SU-DHL-6 (cell line): Measurements from ENCODE around the gene HAAO.

Source experiments
- H2AFZ ChIP-seq: fragments of 200-600 bp; sonication (generic); 2 replicates; pipeline ENCODE4 v1.6.1; 2014; ENCODE audit warnings: low read depth, mild to moderate bottlenecking, moderate library complexity, mixed read lengths, antibody characterized with exemption, low read length; ENCODE audit not compliant: severe bottlenecking
- H3F3A ChIP-seq: fragments of 200-600 bp; shearing (Covaris generic); 2 replicates; pipeline ENCODE4 v1.6.0; 2016; ENCODE audit warnings: antibody characterized with exemption, mild to moderate bottlenecking; ENCODE audit not compliant: insufficient read depth
- H3K27ac ChIP-seq: fragments of 200-600 bp; sonication (generic); 2 replicates; pipeline ENCODE4 v1.5.1; 2016; ENCODE audit warnings: low read depth, mild to moderate bottlenecking, low read length, moderate library complexity, mixed read lengths
- H3K27me3 ChIP-seq: fragments of 200-600 bp; sonication (generic), shearing (Covaris generic); 2 replicates; pipeline ENCODE4 v1.6.0; 2014; ENCODE audit warnings: mild to moderate bottlenecking, low read length
- H3K36me3 ChIP-seq: fragments of 200-600 bp; sonication (generic); 2 replicates; pipeline ENCODE4 v1.6.1; 2014; ENCODE audit warnings: mild to moderate bottlenecking, low read length, mixed read lengths
- H3K4me2 ChIP-seq: fragments of 300-600, 200-600 bp; shearing (Covaris generic), sonication (generic); 2 replicates; pipeline ENCODE4 v1.6.0; 2014; ENCODE audit warnings: low read length, low read depth, mild to moderate bottlenecking; ENCODE audit not compliant: poor library complexity, severe bottlenecking
- H3K4me3 ChIP-seq: fragments of 200-600 bp; sonication (generic); 2 replicates; pipeline ENCODE4 v1.5.1; 2014; ENCODE audit warnings: antibody characterized with exemption, low read length, mild to moderate bottlenecking, mixed read lengths; ENCODE audit not compliant: insufficient read depth, poor library complexity, severe bottlenecking
- H3K79me2 ChIP-seq: fragments of 200-600 bp; sonication (generic); 2 replicates; pipeline ENCODE4 v1.6.1; 2014; ENCODE audit warnings: mild to moderate bottlenecking, low read length, moderate library complexity; ENCODE audit not compliant: insufficient read depth
- H3K9ac ChIP-seq: fragments of 200-600 bp; sonication (generic); 2 replicates; pipeline ENCODE4 v1.7.0; 2014; ENCODE audit warnings: mild to moderate bottlenecking, low read length
- H3K9me2 ChIP-seq: fragments of 200-600 bp; sonication (generic); replicated peaks from 2 replicates; pipeline ENCODE4 v1.6.1; 2014; ENCODE audit warnings: low read length; ENCODE audit not compliant: insufficient read depth
- H3K9me3 ChIP-seq: fragments of 200-600 bp; sonication (generic); 2 replicates; pipeline ENCODE4 v1.6.1; 2014; ENCODE audit warnings: low read length, mixed read lengths; ENCODE audit not compliant: insufficient read depth
- H4K20me1 ChIP-seq: fragments of 200-600 bp; sonication (generic); 2 replicates; pipeline ENCODE4 v1.6.1; 2014; ENCODE audit warnings: low read depth, mild to moderate bottlenecking, antibody characterized with exemption, low read length, moderate library complexity, mixed read lengths
- CTCF ChIP-seq: fragments of 200-600 bp; sonication (generic); IDR thresholded peaks from one replicate; pipeline ENCODE4 v1.5.1; 2017; ENCODE audit warnings: antibody characterized with exemption, mild to moderate bottlenecking, low read length, moderate library complexity; ENCODE audit not compliant: insufficient read depth, poor library complexity, severe bottlenecking
- EZH2phosphoT487 ChIP-seq: fragments of 200-600 bp; sonication (generic), shearing (Covaris generic); conservative IDR thresholded peaks from 2 replicates; pipeline ENCODE4 v1.6.1; 2018; ENCODE audit warnings: mild to moderate bottlenecking, antibody characterized with exemption, low read length, moderate library complexity, mixed read lengths

Gene HAAO

GRCh38 chr2:42792583-42793333 is at the start of gene HAAO:
HAAO (minus strand) TSS chr2:42792583; CDS start chr2:42792536, 47 bp downstream.
- no peaks in the 10 kb centered on the region for H3F3A ChIP-seq
- no peak for TF ChIP-seq CTCF
- TF ChIP-seq EZH2phosphoT487 = no peak
- no peak within 1 kb of the TSS for H3K4me3 ChIP-seq
- H3K79me2 ChIP-seq = no peaks in the 10 kb centered on the region
- H3K4me2 ChIP-seq = no peak within 1 kb of the TSS
- H3K9me3 ChIP-seq = no peaks in the 10 kb centered on the region
- H2AFZ ChIP-seq = no peak within 1 kb of the TSS
- no peaks in the 10 kb centered on the region for H3K36me3 ChIP-seq
- no peaks in the 10 kb centered on the region for H3K27me3 ChIP-seq
- H3K9me2 ChIP-seq = no peaks in the 10 kb centered on the region
- H3K27ac ChIP-seq = no peak within 1 kb of the TSS
- no peak within 1 kb of the TSS for H3K9ac ChIP-seq
- no peaks in the 10 kb centered on the region for H4K20me1 ChIP-seq

- Histone ChIP-seq H3K79me2 (no peaks in the 10 kb centered on the region), H3K36me3 (no peaks in the 10 kb centered on the region), H3K9me2 (no peaks in the 10 kb centered on the region), H3K4me3 (no peak overlapping the region), H3K9ac (no peak overlapping the region), H3K4me2 (no peak overlapping the region), H3F3A (no peaks in the 10 kb centered on the region), H4K20me1 (no peaks in the 10 kb centered on the region), H3K27ac (no peak overlapping the region), H3K27me3 (peaks cover 4% of the 10 kb centered on the region; the same call in 1 of the 2 replicates), H3K9me3 (no peaks in the 10 kb centered on the region), H2AFZ (no peak overlapping the region)
- TF ChIP-seq CTCF (no peak), EZH2phosphoT487 (no peak)
Measured at GRCh38 chr2:42841344-42841743, 49.0 kb upstream of the HAAO start.

GRCh38 chr2:42840760-42841159 is 48.4 kb upstream of the HAAO start:
- Histone ChIP-seq H3K9me2 (no peaks in the 10 kb centered on the region), H3K79me2 (no peaks in the 10 kb centered on the region), H3K4me2 (no peak overlapping the region), H3K36me3 (no peaks in the 10 kb centered on the region), H4K20me1 (no peaks in the 10 kb centered on the region), H3K9me3 (no peaks in the 10 kb centered on the region), H3K9ac (no peak overlapping the region), H3F3A (no peaks in the 10 kb centered on the region), H3K27ac (no peak overlapping the region), H2AFZ (no peak overlapping the region), H3K27me3 (peaks cover 4% of the 10 kb centered on the region; the same call in 1 of the 2 replicates), H3K4me3 (no peak overlapping the region)
- TF ChIP-seq EZH2phosphoT487 = no peak
- no peak for TF ChIP-seq CTCF
